HG02884 (cell line): ENCODE results near the gene LRMDA.

ENCODE experiments used
- ATAC-seq: cut with Tn5 transposase; IDR thresholded peaks from one replicate; pipeline ENCODE4 v1.9.1; 2021; ENCODE audit warnings: mild to moderate bottlenecking, moderate library complexity; ENCODE audit not compliant: unreplicated experiment

LRMDA gene

DNA sequence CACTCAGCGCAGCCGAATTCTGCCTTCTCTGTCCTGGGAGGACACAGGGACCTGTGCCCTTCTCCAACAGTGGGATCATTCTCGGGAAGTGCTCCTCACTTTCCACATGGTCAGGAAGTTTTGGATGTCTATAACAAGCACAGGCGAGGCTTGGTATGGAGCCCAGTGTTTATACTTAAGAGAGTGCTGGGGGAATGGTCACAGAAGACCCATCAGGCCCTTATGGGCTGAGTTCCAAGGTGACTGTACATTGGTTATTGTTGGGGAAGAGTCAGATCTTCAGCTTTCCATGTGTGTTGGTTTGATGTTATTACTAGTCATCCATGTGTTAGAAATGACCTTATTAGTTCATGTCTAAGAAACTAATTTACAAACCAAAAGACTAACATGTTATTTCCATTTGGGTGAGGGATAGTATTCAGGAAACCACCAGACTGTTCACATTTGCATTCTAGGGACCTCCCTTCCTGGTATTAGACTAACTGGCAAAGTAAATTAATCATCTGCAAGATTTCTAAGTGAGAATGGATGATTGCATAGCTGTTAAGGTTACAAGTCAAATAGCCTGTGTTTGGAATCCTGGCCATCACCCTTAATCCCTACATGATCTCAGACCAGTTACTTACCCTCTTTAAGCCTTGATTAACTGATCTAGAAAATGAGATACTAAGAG is 834.2 kb downstream of the LRMDA start:
- ATAC-seq = no peak

DNA sequence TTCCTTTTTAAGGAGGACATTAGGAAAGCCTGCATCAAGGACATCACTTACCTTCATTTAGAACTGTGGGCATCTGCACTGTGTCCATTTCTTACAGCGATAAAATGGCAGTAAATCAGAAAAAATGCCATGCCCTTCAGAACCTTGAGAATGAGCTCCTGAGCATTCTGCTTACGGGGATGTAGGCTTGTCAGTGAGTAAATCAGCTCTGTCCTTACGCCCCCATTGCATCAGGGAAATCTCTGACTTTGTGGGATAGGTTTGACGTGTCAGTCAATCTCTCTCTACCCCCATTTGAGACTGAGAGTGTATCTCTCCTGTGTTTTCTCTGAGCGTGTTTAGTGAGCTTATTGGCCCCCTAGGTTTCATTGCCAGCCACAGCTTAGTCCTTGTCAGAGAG is 837.1 kb downstream of the LRMDA start:
- no peak for ATAC-seq

DNA sequence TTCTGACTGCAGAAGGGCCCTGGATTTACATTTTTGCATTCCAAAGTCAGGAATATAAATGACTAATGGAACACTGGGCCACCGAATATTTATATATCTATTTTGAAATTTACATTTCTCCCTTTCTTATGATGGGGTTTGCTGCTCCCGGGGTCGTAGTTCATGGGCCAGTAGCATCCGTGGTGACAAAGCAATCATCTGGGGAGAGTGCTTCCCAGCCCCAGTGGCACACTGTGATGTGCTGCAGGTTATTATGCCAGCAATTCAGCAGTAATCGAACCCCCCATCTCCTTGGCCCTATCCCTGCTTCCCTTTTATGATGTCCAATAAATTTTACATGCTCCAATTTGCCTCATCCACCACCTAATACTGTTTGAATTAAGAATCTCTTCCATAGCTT is 837.5 kb downstream of the LRMDA start:
- ATAC-seq = no peak

GRCh38 chr10:76270464-76270863 is 839.0 kb downstream of the LRMDA start:
- ATAC-seq = no peak

DNA sequence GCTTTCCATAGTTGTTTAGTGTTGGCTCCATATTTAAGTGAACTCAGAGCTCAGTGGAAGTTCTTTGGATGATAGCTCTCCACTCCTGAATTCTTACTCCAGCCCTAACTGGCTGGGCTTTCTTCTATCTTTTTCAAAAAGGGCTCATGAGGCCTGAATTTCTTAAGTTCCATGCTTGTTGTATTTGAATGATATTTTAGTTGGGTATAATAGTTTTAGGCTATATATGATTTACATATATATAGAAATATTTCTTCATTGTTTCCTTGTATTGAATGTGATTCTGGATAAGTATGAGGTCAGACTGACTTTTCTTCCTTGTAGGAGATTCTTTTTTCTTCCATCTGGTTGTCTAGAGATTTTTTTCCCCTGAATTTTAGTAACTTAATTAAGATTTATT is 843.5 kb downstream of the LRMDA start:
- ATAC-seq = no peak

DNA sequence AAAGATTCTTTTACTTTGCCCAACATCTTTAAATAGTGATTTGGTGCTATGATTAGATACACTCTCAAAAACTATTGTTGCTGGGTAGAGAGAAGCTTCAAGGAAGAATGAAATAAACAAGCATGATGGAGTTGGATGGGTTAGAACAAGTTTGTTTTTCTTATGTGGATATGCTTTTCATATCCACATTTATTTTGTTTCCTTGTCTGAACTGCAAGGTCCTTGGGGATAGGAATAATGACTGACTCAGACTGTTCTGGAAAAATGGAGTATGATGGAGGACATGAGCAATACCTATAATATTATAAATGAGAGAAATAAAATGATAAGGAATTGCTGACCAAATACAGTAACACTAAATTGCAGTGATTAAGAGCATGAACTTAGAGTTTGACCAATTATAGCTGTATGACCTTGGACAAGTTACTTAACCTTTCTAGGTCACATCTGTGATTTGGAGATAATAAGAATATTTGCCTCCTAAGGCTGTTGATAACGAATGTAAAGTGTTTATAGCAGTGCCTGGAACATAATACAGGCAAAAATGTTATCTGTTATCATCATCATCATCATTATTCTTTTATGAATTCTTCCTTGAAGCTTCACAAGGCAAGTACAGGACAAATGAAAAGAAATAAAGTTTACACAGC is 847.5 kb downstream of the LRMDA start:
- no peak for ATAC-seq

DNA sequence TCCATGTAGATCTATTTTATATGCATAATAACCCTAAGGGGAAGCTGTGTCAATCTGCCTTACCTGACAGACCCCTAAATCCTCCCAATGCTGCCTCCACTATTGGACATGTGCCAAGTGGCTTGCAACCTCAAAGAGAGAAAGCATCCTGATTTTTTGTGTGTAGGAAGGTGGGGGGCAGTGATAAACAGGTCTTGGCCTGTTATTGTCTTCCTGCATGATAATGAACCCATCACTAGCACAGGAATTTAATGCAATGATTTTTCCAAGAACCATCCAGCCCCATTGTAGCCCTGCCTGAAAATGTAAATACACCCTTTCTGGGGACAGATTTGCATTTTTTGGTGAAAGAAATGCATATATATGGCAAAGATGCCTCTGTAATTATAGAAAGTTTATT is 850.2 kb downstream of the LRMDA start:
- no peak for ATAC-seq

DNA sequence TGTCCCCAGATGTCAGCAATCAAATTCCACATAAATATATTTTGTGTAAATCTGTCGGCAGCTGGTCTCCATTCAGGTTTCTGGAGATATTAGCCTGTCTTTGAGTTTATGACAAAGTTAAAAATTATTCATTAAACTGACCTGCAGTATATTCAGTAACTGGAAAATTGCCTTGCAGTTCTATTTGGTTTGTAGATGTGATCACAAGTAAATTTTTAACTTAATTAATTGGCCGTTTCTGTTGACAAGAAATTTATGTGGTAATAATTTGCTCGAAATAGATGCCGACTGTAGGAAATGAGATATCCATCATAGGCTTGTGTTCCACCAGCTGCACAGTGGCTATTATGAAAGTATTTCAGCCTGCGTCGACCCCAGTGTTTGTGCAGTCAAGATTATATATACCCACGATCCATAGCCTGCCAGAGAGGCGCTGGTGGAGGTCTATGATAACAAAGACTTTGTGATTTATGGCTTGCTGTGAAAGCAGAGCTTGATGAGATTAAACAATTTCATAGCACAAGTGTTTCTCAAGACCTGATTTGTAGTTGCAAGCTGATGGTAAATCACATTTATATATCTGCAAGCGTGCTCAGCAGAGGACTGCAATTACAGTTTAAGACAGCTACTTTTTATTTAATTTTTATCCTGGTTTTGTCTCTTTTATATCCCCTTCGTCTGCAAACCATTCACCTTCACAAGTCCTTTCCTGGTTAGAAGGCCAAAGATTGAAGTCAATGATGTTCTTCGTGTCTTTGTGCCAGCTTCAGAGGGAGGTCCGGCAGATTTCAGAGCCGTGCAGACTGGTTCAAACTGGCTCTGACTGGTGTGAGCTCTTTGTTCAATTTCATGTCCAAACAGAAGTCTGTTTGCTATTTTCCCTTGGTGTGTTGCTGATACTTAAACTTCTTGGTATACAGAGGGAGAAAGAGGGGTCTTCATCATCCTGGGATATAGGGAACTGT is 850.9 kb downstream of the LRMDA start:
- no peak for ATAC-seq

DNA sequence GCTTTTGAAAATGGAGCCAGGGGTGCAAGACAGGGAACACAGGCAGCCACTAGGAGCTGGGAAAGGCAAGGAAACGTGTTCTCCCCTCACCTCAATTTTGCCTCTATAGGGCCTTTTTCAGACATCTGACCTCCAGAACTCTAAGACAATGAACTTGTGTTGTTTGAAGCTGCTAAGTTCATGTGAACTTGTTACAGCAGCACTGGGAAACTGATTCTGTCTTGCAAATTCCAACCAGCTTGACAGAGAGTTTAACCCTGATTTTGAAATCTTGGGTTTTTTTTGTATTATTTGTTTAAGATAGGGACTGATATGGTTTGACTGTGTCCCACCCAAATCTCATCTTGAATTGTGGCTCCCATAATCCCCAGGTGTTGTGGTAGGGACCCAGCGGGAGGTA is 852.9 kb downstream of the LRMDA start:
- ATAC-seq = no peak

- no peak for ATAC-seq
Measured at GRCh38 chr10:76285012-76285411, 853.6 kb downstream of the LRMDA start.

DNA sequence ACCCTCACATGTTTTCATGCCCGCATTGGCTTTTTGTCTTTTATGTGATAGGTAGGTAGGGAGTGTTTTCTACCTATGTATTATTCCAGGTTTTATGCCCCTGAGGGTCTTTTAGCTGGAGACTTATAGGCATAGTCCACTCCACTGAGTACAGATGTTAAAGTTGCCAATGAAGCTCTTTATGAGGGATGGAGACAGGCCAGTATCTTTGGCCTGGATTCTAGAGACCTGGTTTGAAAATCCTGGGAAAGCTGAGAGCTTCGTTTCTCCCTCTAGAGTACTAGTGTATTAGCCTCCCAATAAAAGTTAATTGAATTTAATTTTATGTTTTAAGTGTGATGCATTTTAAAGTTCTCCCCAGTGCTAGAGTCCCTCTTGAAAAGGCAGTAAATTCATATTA is 854.1 kb downstream of the LRMDA start:
- no peak for ATAC-seq

DNA sequence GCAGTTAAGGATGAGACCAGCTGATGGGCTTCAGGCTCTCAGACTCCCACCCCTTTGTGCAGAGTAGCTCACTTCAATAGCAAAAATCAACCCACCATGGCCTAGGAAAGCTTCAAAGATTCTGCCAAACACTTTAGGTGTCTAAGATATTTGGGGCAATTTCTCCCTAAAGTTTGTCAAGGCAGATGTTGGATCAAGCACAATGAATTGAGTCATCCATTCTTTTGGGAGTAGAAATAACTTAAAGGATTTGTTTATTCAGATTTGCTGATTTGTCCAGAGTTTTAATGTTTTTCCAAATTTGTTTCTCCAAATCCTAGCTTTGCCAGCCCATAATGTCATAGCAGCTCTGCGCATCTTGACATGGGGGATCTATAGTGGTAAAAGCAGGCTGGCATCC is 855.1 kb downstream of the LRMDA start:
- ATAC-seq = no peak

DNA sequence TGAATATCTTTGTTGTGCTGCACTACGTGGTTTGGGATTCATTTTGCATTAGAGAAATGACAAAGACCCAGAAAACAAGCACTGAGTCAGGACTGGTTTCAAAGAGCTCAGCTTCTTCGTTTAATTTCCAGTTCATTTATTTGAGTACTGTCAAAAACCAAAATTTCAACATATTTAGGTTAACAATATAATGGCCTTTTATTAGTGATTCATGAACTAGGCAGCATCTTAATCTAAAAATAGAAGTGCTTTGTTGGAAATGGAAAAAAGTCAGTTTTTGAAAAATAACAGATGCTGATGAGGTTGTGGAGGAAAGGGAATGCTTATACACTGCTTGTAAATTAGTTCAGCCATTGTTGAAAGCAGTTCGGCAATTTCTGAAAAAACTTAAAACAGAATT is 856.4 kb downstream of the LRMDA start:
- ATAC-seq = no peak

GRCh38 chr10:76291175-76291574 is 859.8 kb downstream of the LRMDA start:
- ATAC-seq = no peak

DNA sequence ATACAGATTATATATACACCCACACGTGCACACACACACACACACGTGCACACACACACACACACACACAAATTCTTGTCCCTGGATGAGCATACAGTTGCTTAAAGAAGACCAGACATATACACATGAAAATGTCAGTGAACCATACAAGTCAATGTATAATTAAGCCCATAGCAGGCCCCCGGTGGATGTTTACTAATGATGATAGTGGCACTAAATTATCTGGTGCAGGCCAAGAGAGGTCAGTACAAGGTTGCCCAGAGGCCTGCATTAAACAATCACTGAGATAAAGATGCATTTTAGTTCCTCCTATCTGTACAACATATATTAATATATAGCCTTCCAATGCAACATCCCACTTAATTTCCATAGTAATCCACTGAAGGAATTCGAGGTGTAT is 860.5 kb downstream of the LRMDA start:
- ATAC-seq = no peak

DNA sequence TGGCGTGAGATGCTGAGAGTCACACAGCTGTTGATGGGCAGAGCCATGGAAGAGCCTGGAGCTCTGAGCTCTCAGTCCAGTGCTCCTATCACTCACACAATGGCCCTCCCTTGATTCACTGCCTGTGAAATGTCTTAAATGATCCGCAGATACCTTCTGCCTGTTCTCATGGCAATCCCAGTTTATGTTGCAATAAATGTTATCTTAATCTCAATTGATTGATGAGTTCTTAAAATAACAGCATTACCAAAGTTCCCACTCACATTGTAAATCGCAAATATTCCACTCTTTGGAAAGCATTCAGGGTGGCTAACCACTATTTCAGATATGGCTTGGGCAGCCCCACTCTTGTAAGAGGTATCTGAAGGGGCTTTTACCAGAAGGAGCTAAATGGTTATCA is 865.5 kb downstream of the LRMDA start:
- no peak for ATAC-seq

- ATAC-seq = no peak
Measured at GRCh38 chr10:76297358-76297757, 865.9 kb downstream of the LRMDA start.

GRCh38 chr10:76297780-76298281 is 866.4 kb downstream of the LRMDA start:
- no peak for ATAC-seq

DNA sequence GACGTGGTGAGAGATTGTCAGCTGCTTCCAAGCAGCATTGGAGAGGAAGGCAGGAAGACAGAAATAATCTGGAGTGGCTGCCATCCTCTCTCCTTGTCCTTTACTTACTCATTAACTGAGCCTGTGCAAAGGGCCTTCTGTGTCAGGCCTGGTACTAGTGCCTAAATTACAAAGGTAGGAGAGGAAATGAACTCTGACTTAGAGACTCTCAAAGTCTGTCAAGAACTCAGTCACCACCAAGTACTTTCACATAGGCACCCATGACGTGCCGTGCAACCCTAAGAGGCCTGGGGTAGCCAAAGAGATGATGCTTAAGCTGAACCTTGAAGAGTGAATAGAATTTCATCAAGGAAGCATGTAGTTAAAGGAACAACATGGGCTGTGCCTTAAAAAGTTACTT is 866.9 kb downstream of the LRMDA start:
- ATAC-seq = no peak

DNA sequence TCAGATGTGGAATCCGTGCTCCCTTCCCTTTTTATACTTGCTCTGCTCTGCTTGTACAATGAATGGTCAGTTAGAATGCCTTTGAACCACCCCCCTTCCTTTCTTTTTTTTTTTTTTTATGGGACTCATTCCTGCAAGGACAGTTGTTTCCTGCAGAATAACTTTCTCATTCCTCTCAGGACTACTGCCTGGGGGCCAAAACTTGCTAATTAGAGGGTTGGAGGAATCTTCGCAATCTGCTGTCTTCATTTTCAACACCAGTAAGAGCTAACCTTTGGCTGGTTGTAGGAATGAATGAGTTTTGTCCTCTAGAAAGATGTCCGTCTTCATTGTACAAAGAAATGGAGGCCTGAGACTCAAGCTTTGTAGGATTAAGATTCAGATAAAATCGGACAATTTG is 868.1 kb downstream of the LRMDA start:
- ATAC-seq = no peak

DNA sequence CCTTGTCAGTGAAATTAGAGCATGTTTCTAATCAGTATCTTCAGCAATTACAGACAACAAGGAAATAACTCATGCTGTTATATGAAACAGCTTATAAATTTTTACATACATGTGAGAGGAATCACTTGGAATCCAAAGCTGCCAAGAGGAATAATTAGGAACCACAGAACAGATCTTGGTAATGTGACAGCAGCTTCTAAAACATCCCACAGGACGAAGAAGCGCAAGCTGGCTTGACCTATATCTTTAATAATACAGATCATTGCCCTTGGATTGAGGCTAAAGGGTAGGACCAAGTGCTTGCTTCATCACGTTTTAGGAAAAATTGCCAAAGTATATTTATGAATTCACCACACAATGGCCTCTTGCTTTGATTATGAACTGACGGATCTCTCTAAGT is 869.8 kb downstream of the LRMDA start:
- ATAC-seq = no peak

DNA sequence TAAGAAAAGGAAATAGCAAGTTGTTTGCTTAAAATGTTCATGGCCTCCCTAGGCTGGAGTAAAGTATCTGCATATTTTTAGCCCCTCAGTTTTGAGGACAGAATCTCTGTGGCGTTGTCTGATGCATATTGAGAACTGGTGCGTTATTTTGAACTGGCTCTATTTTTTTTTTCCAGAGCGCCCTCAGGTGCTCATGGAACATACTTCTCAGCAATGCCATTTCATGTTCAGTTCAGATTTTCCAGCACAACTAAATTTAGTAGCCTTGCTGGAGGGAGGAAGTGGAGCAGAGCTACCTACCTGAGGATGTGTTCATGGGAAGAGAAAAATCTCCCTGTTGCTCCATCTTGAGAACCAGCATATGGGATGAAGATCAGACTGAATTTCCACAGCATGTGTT is 870.5 kb downstream of the LRMDA start:
- ATAC-seq = no peak
